Endothelial cell of umbilical vein (primary cell): Measurements from ENCODE around the gene CIROP.

Source experiments
- CTCF ChIP-seq, 2 donors: IDR thresholded peaks; 1 replicate in 1 of 2; 2 replicates in 1 of 2; pipeline ENCODE4 v1.5.1; 2011; ENCODE audit warnings: low read length in 2 of 2, mild to moderate bottlenecking in 2 of 2, moderate library complexity in 2 of 2, control low read depth in 1 of 2, inconsistent platforms in 1 of 2, low read depth in 1 of 2; ENCODE audit not compliant: insufficient read depth in 1 of 2; ENCODE audit errors: extremely low read depth in 1 of 2
- EZH2 ChIP-seq: IDR thresholded peaks from 2 replicates; pipeline ENCODE4 v1.6.1; 2012; ENCODE audit warnings: borderline replicate concordance, low read depth, mild to moderate bottlenecking, moderate library complexity, low read length, inconsistent platforms; ENCODE audit not compliant: severe bottlenecking
- FOS ChIP-seq: IDR thresholded peaks from 2 replicates; pipeline ENCODE4 v1.6.1; 2011; ENCODE audit warnings: mild to moderate bottlenecking, low read length, moderate library complexity, borderline replicate concordance; ENCODE audit not compliant: insufficient read depth
- JUN ChIP-seq: IDR thresholded peaks from 2 replicates; pipeline ENCODE4 v1.6.1; 2011; ENCODE audit warnings: borderline replicate concordance, low read depth; ENCODE audit not compliant: insufficient read length, insufficient read depth
- MAX ChIP-seq: IDR thresholded peaks from 2 replicates; pipeline ENCODE4 v1.6.1; 2011; ENCODE audit not compliant: insufficient read depth, insufficient read length
- MYC ChIP-seq: IDR thresholded peaks from one replicate; pipeline ENCODE4 v1.6.1; 2011; ENCODE audit warnings: mild to moderate bottlenecking, low read depth, low read length
- POLR2A ChIP-seq: IDR thresholded peaks from 2 replicates; pipeline ENCODE4 v1.6.1; 2012; ENCODE audit warnings: low read depth, mild to moderate bottlenecking, control low read depth, low read length
- POLR2AphosphoS5 ChIP-seq: IDR thresholded peaks from 2 replicates; pipeline ENCODE4 v1.6.1; 2012; ENCODE audit warnings: low read depth, mild to moderate bottlenecking, control low read depth, low read length, moderate library complexity; ENCODE audit not compliant: insufficient read depth

GRCh38 chr14:23070262-23071129, 34.3 kb downstream of the CIROP start:
- TF ChIP-seq CTCF (IDR thresholded peaks at IDR 0.05; ENCODE audit: extremely low read depth in 1 of 2, insufficient read depth in 1 of 2, low read depth in 1 of 2, low read length in 2 of 2) (no peak), POLR2AphosphoS5 (no peak), FOS (no peak), EZH2 (no peak), MYC (no peak), POLR2A (no peak), MAX (no peak), JUN (no peak)
